ENCODE data around the gene FHDC1. TPM values are rescaled to one million over a fixed set of nuclear protein-coding genes. Genes with fewer than 3 reads are reported as not detected.

The FHDC1 gene
- polyA plus RNA-seq, 2 of the 4 experiments (the other 2 are of a cell fraction): 0.08 to 0.31 TPM

GRCh38 chr4:152990471-152991131 is 54.5 kb downstream of the FHDC1 start:
- Histone ChIP-seq H3K9me3 (no peaks in the 10 kb centered on the region), H3K4me2 (no peak overlapping the region), H3K27ac (no peak overlapping the region), H3K4me1 (0 out of 3 replicates have a peak, but pooled peaks cover 2% of the 10 kb centered on the region), H3K4me3 (no peak overlapping the region)
- ChIA-PET POLR2A (no interaction called here), CTCF (no interaction called here)
- ATAC-seq: no peak
- no peak for TF ChIP-seq ZSCAN20 (CRISPR knock-in tag; IDR thresholded peaks at IDR 0.05)
- peak in 1 of 2 experiments; percentile 14 for DNase-seq (ENCODE audit: low read depth in 1 of 2, low spot score in 1 of 2)
- FAIRE-seq: no peak
- WGBS (ENCODE audit: missing lambda C conversion rate): 80% methylated on average over 6 of the region's 8 CpGs

GRCh38 chr4:152991398-152991797 is 55.3 kb downstream of the FHDC1 start:
- no peak for FAIRE-seq
- no peak overlapping the region for H3K4me2 ChIP-seq
- CTCF ChIA-PET: no interaction called here
- no peak overlapping the region for H3K4me3 ChIP-seq
- ATAC-seq: no peak
- no peak overlapping the region for H3K27ac ChIP-seq
- POLR2A ChIA-PET: no interaction called here
- DNase-seq (ENCODE audit: low read depth in 1 of 2, low spot score in 1 of 2): no peak
- 81% methylated on average over 3 of the region's 3 CpGs for WGBS (ENCODE audit: missing lambda C conversion rate)
- H3K4me1 ChIP-seq: 0 out of 3 replicates have a peak, but pooled peaks cover 2% of the 10 kb centered on the region
- TF ChIP-seq JUN (IDR thresholded peaks at IDR 0.05): no peak
- no peak for TF ChIP-seq BCL3 (IDR thresholded peaks at IDR 0.05)
- no peak for TF ChIP-seq ELK1 (IDR thresholded peaks at IDR 0.05; ENCODE audit: low read depth, low read length)
- no peak for TF ChIP-seq E2F6 (IDR thresholded peaks at IDR 0.05; ENCODE audit: borderline replicate concordance, low read depth)
- no peak for TF ChIP-seq RNF2 (IDR thresholded peaks at IDR 0.05; ENCODE audit: borderline replicate concordance, low read depth)
- TF ChIP-seq JUNB (IDR thresholded peaks at IDR 0.05): no peak
- no peak for TF ChIP-seq ESRRA (IDR thresholded peaks at IDR 0.05; ENCODE audit: borderline replicate concordance, low read length)
- no peak for TF ChIP-seq NFE2L2 (conservative IDR thresholded peaks at IDR 0.05; ENCODE audit: low read length)
- no peak for TF ChIP-seq EP300 (IDR thresholded peaks at IDR 0.05)
- no peak for TF ChIP-seq FOSB (CRISPR knock-in tag; IDR thresholded peaks at IDR 0.05)
- no peaks in the 10 kb centered on the region for H3K9me3 ChIP-seq

GRCh38 chr4:152992027-152992426 is 55.9 kb downstream of the FHDC1 start:
- TF ChIP-seq KDM1A (IDR thresholded peaks at IDR 0.05; ENCODE audit: low read depth): no peak
- no peak for TF ChIP-seq CBX8 (IDR thresholded peaks at IDR 0.05)
- no peak for TF ChIP-seq SREBF2 (IDR thresholded peaks at IDR 0.05)
- TF ChIP-seq RARB (CRISPR knock-in tag; IDR thresholded peaks at IDR 0.05): no peak
- no peak for TF ChIP-seq ESRRA (IDR thresholded peaks at IDR 0.05; ENCODE audit: borderline replicate concordance, low read length)
- TF ChIP-seq EP300 (IDR thresholded peaks at IDR 0.05): no peak
- TF ChIP-seq ZC3H11A (IDR thresholded peaks at IDR 0.05): no peak
- no peak for TF ChIP-seq ZSCAN20 (CRISPR knock-in tag; IDR thresholded peaks at IDR 0.05)
- TF ChIP-seq HOXA7 (CRISPR knock-in tag; IDR thresholded peaks at IDR 0.05): no peak
- Histone ChIP-seq H3K27ac (no peak overlapping the region), H3K4me3 (no peak overlapping the region), H3K4me1 (0 out of 3 replicates have a peak, but pooled peaks cover 2% of the 10 kb centered on the region), H3K9me3 (no peaks in the 10 kb centered on the region), H3K4me2 (no peak overlapping the region)
- ChIA-PET CTCF (no interaction called here), POLR2A (no interaction called here)
- FAIRE-seq (no peak), DNase-seq (ENCODE audit: low read depth in 1 of 2, low spot score in 1 of 2) (no peak), ATAC-seq (no peak)
- WGBS (ENCODE audit: missing lambda C conversion rate): 62% methylated on average over 8 of the region's 8 CpGs

GRCh38 chr4:152992466-152992865 is 56.3 kb downstream of the FHDC1 start:
- no peak for ATAC-seq

More at GRCh38 chr4:152992466-152992865, 56.3 kb downstream of the FHDC1 start:
- no peak for TF ChIP-seq HEYL (CRISPR knock-in tag; IDR thresholded peaks at IDR 0.05)
- TF ChIP-seq SREBF2 (IDR thresholded peaks at IDR 0.05): no peak
- TF ChIP-seq HOXB5 (CRISPR knock-in tag; IDR thresholded peaks at IDR 0.05): no peak
- Histone ChIP-seq H3K27ac (no peak overlapping the region), H3K9me3 (no peaks in the 10 kb centered on the region), H3K4me2 (no peak overlapping the region), H3K4me3 (no peak overlapping the region), H3K4me1 (0 out of 3 replicates have a peak, but pooled peaks cover 2% of the 10 kb centered on the region)
- WGBS (ENCODE audit: missing lambda C conversion rate): 63% methylated on average over 1 of the region's 1 CpG
- CTCF ChIA-PET: no interaction called here
- POLR2A ChIA-PET: no interaction called here
- DNase-seq (ENCODE audit: low read depth in 1 of 2, low spot score in 1 of 2) (no peak), FAIRE-seq (no peak)

All from A549 (cell line).